Subcutaneous abdominal adipose tissue (tissue), 5 donors: ENCODE results near the gene PBX4.
A peak's percentile ranks its signal among the peaks of the same experiment; 100 is the strongest.
"Not testable (repeated sequence)": the region's sequence is repeated elsewhere in the genome, so short reads cannot be mapped to it uniquely, and the experiment has no call there.

Source experiments
- H3K27ac ChIP-seq: one replicate; pipeline ENCODE4 v1.7.0; 2013; ENCODE audit warnings: low read depth, mild to moderate bottlenecking, inconsistent platforms, low read length, moderate library complexity
- H3K27me3 ChIP-seq, 5 donors: one replicate each; pipeline ENCODE4 v1.7.0; 2013; ENCODE audit warnings: low read length in 5 of 5, inconsistent platforms in 1 of 5; ENCODE audit not compliant: control insufficient read depth in 5 of 5, insufficient read depth in 4 of 5
- H3K36me3 ChIP-seq, 5 donors: one replicate each; pipeline ENCODE4 v1.7.0; 2013; ENCODE audit warnings: low read length in 5 of 5; ENCODE audit not compliant: control insufficient read depth in 5 of 5, insufficient read depth in 5 of 5
- H3K4me1 ChIP-seq, 5 donors: one replicate each; pipeline ENCODE4 v1.7.0; 2013; ENCODE audit warnings: low read length in 5 of 5, mild to moderate bottlenecking in 3 of 5, moderate library complexity in 1 of 5; ENCODE audit not compliant: control insufficient read depth in 5 of 5, insufficient read depth in 5 of 5
- H3K4me3 ChIP-seq, 5 donors: one replicate each; pipeline ENCODE4 v1.7.0; 2013; ENCODE audit warnings: low read length in 5 of 5, low read depth in 1 of 5
- H3K9ac ChIP-seq, 5 donors: one replicate each; pipeline ENCODE4 v1.7.0; 2013; ENCODE audit warnings: low read length in 5 of 5, mild to moderate bottlenecking in 4 of 5, moderate library complexity in 3 of 5
- H3K9me3 ChIP-seq, 5 donors: one replicate each; pipeline ENCODE4 v1.7.0; 2013; ENCODE audit warnings: low read length in 5 of 5; ENCODE audit not compliant: control insufficient read depth in 5 of 5
- donor health status: healthy.
- donor health status: healthy.
- donor health status: healthy.
- donor health status: healthy.
- donor health status: healthy.

Gene PBX4, protein sequence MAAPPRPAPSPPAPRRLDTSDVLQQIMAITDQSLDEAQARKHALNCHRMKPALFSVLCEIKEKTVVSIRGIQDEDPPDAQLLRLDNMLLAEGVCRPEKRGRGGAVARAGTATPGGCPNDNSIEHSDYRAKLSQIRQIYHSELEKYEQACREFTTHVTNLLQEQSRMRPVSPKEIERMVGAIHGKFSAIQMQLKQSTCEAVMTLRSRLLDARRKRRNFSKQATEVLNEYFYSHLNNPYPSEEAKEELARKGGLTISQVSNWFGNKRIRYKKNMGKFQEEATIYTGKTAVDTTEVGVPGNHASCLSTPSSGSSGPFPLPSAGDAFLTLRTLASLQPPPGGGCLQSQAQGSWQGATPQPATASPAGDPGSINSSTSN

DNA sequence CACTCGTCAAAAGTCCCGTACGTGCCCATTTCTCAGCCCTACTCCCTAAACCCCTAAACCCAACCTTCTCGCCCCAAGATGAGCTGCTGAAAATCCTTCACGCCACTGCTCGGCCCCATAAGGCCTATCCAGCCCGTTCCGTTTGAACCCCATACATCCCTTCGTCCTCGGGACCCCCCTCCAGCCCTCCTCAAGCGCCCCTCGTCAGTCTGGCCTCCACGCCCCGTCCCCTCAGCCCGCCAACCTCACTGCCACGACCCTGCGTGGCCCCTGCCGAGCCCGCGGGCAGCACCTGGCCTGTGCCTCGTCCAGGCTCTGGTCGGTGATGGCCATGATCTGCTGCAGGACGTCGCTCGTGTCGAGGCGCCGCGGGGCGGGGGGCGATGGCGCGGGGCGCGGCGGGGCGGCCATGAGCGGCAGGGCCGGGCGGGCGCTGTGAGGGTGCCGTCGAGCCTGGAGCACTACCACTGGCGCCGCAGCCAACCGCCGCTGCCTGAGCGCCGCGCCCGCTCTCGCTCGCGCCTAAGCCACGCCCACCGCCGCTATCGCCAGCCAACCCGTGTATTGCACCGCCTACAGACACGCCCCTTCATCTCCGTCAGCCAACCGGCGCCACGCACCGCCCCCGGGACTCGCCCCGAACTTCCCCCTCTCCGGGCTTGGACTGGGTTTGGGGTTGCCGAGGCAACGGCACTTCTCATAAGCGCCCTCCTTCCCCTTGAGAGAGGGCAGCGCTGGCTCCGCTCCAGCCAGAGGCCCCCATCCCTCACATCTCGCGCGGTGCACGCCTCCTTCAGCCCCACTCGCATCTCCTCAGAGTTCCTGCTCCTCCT lies at the start of gene PBX4:
Gene PBX4 (minus strand): TSS at position 469 of the 833 bp plus-strand sequence. CDS start 58 bp downstream, at position 411.
- Histone ChIP-seq H3K36me3 (no peaks in the 10 kb centered on the region), H3K9me3 (no peaks in the 10 kb centered on the region), H3K27ac (no peak within 1 kb of the TSS), H3K9ac (peak within 1 kb of the TSS in 3 of 5 donors; percentile 10 to 45 (median 16)), H3K27me3 (no peaks in the 10 kb centered on the region), H3K4me3 (peak within 1 kb of the TSS; percentile 54 to 68 (median 55)), H3K4me1 (peaks cover 0 to 20% (median 12%) of the 10 kb centered on the region in 5 donors)

DNA sequence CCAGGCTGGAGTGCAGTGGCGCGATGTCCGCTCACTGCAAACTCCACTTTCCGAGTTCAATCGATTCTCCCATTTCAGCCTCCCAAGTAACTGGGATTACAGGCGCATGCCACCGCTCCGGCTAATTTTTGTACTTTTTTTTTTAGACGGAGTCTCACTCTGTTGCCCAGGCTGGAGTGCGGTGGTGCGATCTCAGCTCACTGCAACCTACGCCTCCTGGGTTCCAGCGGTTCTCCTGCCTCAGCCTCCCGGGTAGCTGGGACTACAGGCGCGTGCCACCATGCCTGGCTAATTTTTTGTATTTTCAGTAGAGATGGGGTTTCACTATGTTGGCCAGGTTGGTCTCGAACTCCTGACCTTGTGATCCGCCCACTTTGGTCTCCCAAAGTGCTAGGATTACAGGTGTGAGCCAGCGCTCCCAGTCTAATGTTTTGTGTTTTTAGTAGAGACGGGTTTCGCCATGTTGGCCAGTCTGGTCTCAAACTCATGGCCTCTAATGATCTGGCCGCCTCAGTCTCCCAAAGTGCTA lies 47.0 kb upstream of the PBX4 start:
- H3K4me1 ChIP-seq = peaks cover 14 to 52% (median 40%) of the 10 kb centered on the region in 5 donors
- H3K4me3 ChIP-seq, H3K27ac ChIP-seq, H3K27me3 ChIP-seq, H3K36me3 ChIP-seq, H3K9ac ChIP-seq, H3K9me3 ChIP-seq: not testable (repeated sequence)

DNA sequence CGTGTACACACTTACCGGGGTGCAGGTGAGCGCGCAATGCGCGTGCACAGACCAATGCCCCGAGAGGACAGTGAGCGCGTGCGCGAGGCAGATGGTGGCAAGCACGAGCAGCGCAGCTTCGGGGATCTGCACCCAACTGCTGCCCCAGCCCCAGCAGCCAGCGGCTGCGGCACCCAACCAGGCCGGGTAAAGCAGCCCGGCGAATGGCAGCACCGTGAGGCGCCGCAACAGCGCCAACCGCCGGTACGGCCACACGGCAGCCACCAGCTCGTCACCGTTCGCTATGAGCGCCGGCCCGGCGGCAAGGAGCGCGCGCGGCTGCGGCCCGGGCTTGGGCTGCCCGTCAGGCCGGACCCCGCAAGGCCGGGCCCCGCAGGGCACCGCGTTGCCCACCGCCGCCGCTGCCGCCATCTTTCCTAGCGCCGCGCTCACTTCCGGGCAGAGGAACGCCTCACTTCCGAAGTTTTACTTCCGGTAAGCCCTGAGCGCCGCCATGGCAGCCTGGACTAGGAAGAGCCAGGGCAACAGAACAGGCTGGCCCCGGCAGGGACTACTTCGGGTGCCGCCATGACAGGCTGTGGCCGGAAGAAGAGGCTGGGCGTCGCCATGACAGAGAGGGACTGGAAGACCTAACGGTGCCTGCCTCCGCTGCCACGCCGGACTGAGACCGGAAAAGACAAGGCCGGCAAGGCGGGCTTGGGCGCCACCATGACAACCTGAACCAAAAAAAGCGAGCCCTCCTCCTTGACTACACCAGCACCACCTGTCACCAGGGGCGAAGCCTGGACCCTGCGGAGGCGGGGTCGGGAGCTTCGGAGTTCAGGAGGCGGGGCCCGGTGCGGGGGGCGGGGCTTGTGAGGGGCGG lies 45.0 kb upstream of the PBX4 start, which contains the start of gene ATP13A1:
Gene ATP13A1 (minus strand): TSS at position 421 of the 865 bp plus-strand sequence. CDS start 10 bp downstream, at position 411.
- Histone ChIP-seq H3K9me3 (no peaks in the 10 kb centered on the region), H3K4me3 (peak within 1 kb of the TSS; percentile 65 to 98 (median 91)), H3K27me3 (no peaks in the 10 kb centered on the region), H3K27ac (peak within 1 kb of the TSS; percentile 90), H3K4me1 (peaks cover 14 to 37% (median 28%) of the 10 kb centered on the region in 5 donors), H3K9ac (peak within 1 kb of the TSS; percentile 3 to 94 (median 82)), H3K36me3 (peaks cover 0 to 17% (median 16%) of the 10 kb centered on the region in 5 donors)

DNA sequence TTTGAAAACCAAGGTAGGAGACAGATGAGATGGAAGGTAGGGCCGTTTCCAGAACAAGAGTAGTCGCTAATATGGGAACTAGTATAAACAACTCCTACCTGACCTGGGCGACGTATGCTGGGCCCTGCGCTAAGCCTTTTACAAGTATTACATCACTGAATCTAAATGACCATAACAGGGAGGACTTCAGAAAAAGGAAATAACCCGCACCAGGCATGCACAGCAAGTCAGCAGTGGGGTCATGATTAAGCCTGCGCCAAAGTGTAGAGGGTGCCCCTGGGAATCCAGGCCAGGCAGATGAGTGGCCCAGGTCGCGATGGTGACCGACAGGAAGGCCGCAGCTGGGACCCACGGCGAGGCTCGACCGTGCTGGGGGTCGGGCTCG lies 44.4 kb upstream of the PBX4 start:
- Histone ChIP-seq H3K36me3 (peaks cover 3 to 23% (median 21%) of the 10 kb centered on the region in 5 donors), H3K4me1 (peaks cover 14 to 30% (median 23%) of the 10 kb centered on the region in 5 donors), H3K27me3 (no peaks in the 10 kb centered on the region), H3K4me3 (peak overlapping the region; percentile 65 to 98 (median 91)), H3K9ac (peak overlapping the region; percentile 3 to 94 (median 82)), H3K27ac (peak overlapping the region; percentile 90), H3K9me3 (no peaks in the 10 kb centered on the region)

DNA sequence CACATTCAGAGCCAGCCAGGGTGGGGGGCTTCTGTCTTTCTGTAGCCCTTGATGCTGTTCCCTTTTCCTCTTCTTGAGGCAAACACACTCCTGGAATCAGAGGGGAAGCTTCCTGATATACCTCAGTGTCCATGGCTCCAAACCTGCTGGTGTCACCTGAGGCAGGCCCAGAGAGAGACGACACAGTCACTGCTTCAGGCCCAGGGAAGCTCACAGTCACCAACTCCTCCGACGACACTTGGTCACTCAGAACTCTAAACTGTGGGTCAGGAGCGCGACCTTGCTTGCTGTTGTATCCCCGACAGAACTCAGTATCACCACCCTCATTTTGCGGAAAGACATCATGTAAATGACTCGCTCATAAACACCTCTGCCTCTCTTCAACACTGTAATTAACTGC lies 43.9 kb upstream of the PBX4 start:
- H3K9ac ChIP-seq = peak overlapping the region; percentile 3 to 94 (median 82)
- H3K4me1 ChIP-seq = peaks cover 14 to 26% (median 23%) of the 10 kb centered on the region in 5 donors
- H3K27ac ChIP-seq = peak overlapping the region; percentile 90
- H3K9me3 ChIP-seq = no peaks in the 10 kb centered on the region
- no peaks in the 10 kb centered on the region for H3K27me3 ChIP-seq
- peak overlapping the region; percentile 65 to 98 (median 91) for H3K4me3 ChIP-seq
- H3K36me3 ChIP-seq = peaks cover 3 to 28% (median 24%) of the 10 kb centered on the region in 5 donors

DNA sequence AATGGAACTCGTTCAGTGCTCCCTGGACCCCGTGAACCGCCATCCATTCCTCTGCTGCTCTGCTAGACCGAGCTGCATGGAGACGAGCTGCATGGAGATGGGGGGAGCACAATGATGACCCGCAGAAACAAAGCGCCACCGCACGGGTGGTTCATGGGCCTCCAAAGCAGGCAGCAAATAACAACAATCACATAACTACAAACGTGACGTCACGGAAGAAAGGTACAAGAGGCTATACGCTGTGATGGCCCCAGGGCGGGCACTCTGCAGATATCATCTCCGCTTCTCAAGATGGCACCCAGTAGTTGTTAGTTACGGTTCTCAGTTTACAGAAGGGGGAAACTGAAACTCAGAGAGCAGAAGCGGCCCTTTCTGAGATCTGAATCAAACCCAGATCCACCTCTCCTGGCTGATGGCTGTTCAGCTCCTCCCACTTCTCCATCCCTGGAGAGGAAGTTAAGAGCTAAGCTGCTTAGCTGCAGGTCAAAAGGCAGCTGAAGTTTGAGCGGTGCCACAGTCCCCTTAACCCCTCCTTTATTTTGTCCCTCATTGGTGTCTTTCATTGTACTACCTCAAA lies 43.3 kb upstream of the PBX4 start:
- Histone ChIP-seq H3K4me3 (peak overlapping the region in 1 of 5 donors; percentile 98), H3K36me3 (peaks cover 3 to 34% (median 30%) of the 10 kb centered on the region in 5 donors), H3K4me1 (peaks cover 14 to 26% (median 23%) of the 10 kb centered on the region in 5 donors), H3K27ac (no peak overlapping the region), H3K9ac (peak overlapping the region in 3 of 5 donors; percentile 1 to 32 (median 21)), H3K9me3 (no peaks in the 10 kb centered on the region), H3K27me3 (no peaks in the 10 kb centered on the region)

DNA sequence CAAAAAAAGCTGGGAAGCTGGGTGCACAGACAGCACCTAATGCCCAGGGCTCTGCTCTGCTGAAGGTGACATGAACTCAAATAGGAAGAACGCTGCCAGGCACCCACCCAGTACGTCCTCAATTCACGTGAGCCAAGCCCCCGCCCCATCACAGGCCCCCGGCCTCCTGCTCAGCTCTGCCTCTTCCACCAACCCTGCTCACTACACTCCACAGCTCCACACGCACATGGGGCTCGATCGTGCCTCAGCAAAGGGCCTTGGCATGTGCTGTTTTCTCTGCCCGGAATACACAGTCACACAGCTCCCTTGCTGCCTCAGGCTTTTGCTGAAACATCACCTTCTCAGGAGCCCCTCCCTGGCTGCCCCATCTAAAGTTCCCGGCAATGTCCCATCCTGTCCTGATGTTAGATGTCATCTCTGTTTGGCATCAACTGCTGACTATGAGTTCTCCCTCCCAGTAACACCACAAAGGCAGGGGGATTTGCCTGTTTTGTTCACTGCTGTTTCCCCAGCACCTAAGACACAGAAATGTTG lies 42.7 kb upstream of the PBX4 start:
- Histone ChIP-seq H3K4me1 (peaks cover 14 to 26% (median 23%) of the 10 kb centered on the region in 5 donors), H3K9me3 (no peaks in the 10 kb centered on the region)

DNA sequence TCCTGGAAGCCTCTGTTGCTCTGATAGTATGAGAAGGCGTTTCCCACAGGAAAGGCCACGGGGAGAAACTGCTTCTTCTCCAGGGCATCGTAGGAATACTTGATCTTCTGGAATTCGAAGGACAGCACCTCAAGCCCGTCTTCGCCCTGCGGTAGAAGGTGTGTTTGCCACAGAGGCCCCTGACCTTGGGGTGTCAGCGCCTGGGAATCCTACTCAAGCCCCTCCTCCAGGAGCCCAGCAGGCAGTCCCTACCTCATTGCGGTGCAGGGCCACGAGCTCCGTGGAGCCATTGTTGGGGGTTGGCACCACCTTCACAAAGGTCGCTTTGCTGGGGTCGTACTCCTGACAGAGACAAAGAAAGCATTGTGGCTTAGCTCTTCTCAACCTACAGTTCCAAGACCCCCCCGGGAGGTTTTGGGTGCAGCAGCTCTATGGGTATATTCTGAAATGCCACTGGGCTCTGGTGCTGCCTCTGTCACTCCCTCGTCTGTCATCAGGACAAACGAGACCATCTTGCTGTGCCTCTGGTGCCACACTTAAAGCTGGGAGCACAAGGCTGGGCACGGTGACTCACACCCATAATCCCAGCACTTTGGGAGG lies 41.3 kb upstream of the PBX4 start:
- no peaks in the 10 kb centered on the region for H3K27me3 ChIP-seq
- no peak overlapping the region for H3K9ac ChIP-seq
- no peak overlapping the region for H3K27ac ChIP-seq
- no peaks in the 10 kb centered on the region for H3K9me3 ChIP-seq
- peaks cover 14 to 26% (median 23%) of the 10 kb centered on the region in 5 donors for H3K4me1 ChIP-seq
- H3K36me3 ChIP-seq = peaks cover 3 to 54% (median 50%) of the 10 kb centered on the region in 5 donors
- no peak overlapping the region for H3K4me3 ChIP-seq

More for the DNA sequence above, 42.7 kb upstream of the PBX4 start:
- Histone ChIP-seq H3K27me3 (no peaks in the 10 kb centered on the region), H3K27ac (no peak overlapping the region), H3K36me3 (peaks cover 3 to 39% (median 36%) of the 10 kb centered on the region in 5 donors), H3K9ac (peak overlapping the region in 1 of 5 donors; percentile 21), H3K4me3 (peak overlapping the region in 1 of 5 donors; percentile 13)
